Large intestine (tissue), 3 donors: Measurements from ENCODE around the gene ALDH1A3. TPM values are rescaled to one million over a fixed set of nuclear protein-coding genes. Genes with fewer than 3 reads are reported as not detected.

Experiments
- DNase-seq, 2 donors: peaks; one replicate each; pipeline versions ENCODE4 v3.0.0 to v3.0.0-alpha.2; 2013
- H3K27ac ChIP-seq: one replicate; pipeline ENCODE4 v1.5.1; 2013; ENCODE audit warnings: low read length
- H3K27me3 ChIP-seq: 2 replicates; pipeline ENCODE4 v1.6.1; 2013; ENCODE audit warnings: low read length; ENCODE audit not compliant: control insufficient read depth, insufficient read depth
- H3K36me3 ChIP-seq: 2 replicates; pipeline ENCODE4 v1.6.1; 2013; ENCODE audit warnings: low read length; ENCODE audit not compliant: control insufficient read depth, insufficient read depth
- H3K4me1 ChIP-seq: one replicate; pipeline ENCODE4 v1.6.1; 2013; ENCODE audit warnings: low read length; ENCODE audit not compliant: control insufficient read depth, insufficient read depth
- H3K4me3 ChIP-seq: one replicate; pipeline ENCODE4 v1.5.1; 2013; ENCODE audit warnings: low read length
- H3K9me3 ChIP-seq: one replicate; pipeline ENCODE4 v1.6.1; 2013; ENCODE audit warnings: mild to moderate bottlenecking, low read depth, low read length, moderate library complexity; ENCODE audit not compliant: control insufficient read depth
- WGBS: methylation state at CpG from one replicate; pipeline ENCODE4 v1.1.5; 2013; ENCODE audit warnings: low lambda C conversion rate; ENCODE audit not compliant: insufficient coverage; 5-methylcytosine and 5-hydroxymethylcytosine counted together
- polyA plus RNA-seq: library from polyadenylated mRNA; unstranded; fragments of 120-200 nt; gene quantifications from one replicate; pipeline ENCODE4 v1.2.1, GENCODE V29; 2013

The ALDH1A3 gene
- polyA plus RNA-seq, 1 donor, result 23.8 TPM

DNA sequence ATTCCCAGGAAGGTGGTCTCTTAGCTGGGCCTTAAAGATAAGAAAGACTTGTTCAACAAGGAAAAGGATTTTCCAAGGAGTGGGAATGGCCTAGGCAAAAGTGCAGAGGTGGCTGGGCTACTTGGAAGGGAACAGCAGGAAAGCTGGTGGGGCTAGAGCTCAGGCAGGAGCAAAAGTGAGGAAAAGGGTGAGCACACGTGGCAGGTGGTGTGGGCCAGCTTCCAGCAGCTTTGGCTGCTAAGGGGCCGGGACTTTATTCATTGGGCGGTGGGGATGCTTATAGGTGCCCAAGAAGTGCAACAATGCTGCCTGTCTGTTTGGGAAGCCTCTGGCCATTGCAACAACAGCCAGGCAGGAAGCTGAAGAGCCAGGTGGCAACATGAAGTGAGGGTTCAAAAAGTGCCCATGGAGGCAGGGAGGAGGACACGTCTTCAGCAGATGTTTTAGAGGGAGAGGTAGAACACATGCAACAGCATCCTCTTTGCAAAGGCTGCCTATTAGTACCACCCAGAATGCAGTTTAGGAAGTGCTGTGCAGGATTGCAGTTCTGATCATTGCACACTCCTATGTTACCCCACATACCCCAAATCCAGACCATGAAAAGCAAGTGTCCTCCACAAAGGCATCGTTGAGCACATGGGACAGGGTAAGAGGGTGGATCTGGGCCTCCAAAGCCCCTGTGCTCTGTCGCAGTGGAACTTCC lies 13.8 kb downstream of the ALDH1A3 start:
- Histone ChIP-seq H3K9me3 (no peaks in the 10 kb centered on the region), H3K36me3 (peaks cover 14% of the 10 kb centered on the region), H3K27ac (no peak overlapping the region), H3K27me3 (peaks cover 33% of the 10 kb centered on the region), H3K4me3 (no peak overlapping the region), H3K4me1 (no peaks in the 10 kb centered on the region)
- WGBS, result no CpG with 5 or more reads among the region's 6 CpGs
- no peak for DNase-seq

DNA sequence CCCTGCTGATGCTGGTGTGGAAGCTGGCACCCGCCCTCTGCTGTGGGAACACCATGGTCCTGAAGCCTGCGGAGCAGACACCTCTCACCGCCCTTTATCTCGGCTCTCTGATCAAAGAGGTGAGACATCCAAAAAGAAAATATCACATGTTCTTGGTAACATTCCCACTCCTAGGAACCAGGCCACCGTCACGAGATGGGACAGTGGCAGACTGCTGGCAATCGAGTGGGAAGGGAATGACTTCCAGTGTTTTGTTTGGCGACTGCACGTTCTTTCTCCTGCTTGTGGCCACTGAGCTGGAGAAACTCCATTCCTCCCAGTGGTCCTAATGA lies 14.3 kb downstream of the ALDH1A3 start:
- no peak for DNase-seq
- H3K27me3 ChIP-seq, result peaks cover 29% of the 10 kb centered on the region
- WGBS, result no CpG with 5 or more reads among the region's 9 CpGs
- no peaks in the 10 kb centered on the region for H3K9me3 ChIP-seq
- H3K4me1 ChIP-seq, result no peaks in the 10 kb centered on the region
- H3K4me3 ChIP-seq, result no peak overlapping the region
- H3K36me3 ChIP-seq, result peaks cover 14% of the 10 kb centered on the region
- H3K27ac ChIP-seq, result no peak overlapping the region

DNA sequence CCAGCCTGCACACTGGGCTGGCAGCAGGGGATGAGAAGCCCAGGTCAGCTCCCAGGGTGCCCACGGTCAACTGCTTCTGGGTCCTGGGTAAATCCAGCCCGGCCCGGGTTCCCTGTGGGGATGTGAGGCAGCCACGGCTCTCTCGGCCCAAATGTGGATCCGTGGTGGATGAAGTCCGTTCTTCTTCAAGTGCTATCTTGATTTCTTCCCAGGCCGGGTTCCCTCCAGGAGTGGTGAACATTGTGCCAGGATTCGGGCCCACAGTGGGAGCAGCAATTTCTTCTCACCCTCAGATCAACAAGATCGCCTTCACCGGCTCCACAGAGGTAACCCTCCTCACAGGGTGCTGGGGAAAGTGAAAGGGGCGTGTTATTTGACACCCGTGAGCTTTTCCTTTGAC lies 16.1 kb downstream of the ALDH1A3 start:
- DNase-seq, result no peak
- 100% methylated on average over 2 of the region's 13 CpGs for WGBS
- Histone ChIP-seq H3K27me3 (peaks cover 19% of the 10 kb centered on the region), H3K4me3 (no peak overlapping the region), H3K4me1 (no peaks in the 10 kb centered on the region), H3K9me3 (no peaks in the 10 kb centered on the region), H3K36me3 (peaks cover 20% of the 10 kb centered on the region), H3K27ac (no peak overlapping the region)

DNA sequence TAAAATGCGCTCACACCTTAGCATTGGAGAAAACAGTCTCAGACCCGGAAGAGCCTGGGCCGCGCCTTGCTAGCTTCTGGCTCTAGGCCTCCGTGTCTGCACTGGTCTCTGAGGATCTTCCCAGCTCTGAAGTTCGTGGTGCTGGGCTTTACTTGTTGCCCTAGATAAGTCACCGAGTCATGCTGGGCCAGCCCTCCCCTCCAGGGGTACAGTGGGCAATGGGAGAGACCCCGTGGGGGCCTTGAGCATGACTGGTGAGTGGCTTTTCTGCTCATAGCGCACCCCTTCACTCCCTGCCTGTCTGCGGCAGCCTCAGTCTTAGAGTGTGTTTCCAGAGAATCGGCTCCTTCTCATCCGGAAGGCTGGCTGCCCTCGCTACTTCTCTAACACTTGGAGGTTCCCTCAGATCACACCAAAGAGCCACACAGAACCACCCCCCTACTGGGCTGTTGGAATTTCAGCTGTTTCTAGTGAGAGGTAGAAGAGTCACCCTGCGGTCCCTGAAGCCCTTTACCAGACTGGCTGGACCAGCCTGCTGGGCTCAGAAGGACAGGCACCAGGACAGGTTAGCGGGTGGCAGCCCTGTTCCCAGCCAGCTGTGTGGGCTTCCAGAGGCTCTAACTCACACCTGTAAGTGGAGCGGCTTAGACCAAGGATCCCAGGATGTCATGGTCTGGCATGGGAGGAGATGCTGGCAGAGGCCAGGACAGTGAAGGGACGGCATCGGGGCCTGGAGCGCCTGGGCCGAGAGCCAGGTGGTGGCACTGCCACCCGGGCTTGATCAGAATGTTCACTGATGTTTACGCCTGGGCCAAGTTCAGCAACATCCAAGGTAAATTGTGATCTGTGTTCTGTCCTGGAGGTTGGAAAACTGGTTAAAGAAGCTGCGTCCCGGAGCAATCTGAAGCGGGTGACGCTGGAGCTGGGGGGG lies 17.9 kb downstream of the ALDH1A3 start:
- WGBS, result no CpG with 5 or more reads among the region's 26 CpGs
- Histone ChIP-seq H3K9me3 (no peaks in the 10 kb centered on the region), H3K4me3 (no peak overlapping the region), H3K36me3 (peaks cover 19% of the 10 kb centered on the region), H3K27ac (no peak overlapping the region), H3K4me1 (no peaks in the 10 kb centered on the region), H3K27me3 (peaks cover 10% of the 10 kb centered on the region)
- no peak for DNase-seq

DNA sequence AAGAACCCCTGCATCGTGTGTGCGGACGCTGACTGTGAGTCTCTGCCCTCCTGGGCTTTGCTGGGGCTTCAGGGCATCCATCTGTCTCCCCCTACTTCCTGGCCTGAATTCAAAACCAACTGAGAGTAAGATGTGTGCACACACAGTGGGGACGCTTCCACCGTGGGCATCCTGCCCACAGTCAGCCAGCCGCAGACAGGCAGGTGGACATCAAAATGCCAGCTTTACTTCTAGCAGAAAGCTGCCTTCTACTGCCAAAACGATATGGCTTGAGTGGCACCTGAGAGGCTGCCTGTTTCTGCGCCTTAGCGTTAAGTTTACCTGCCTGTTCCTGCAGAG lies 18.5 kb downstream of the ALDH1A3 start:
- Histone ChIP-seq H3K36me3 (peaks cover 19% of the 10 kb centered on the region), H3K9me3 (no peaks in the 10 kb centered on the region), H3K4me3 (no peak overlapping the region), H3K4me1 (peaks cover 3% of the 10 kb centered on the region), H3K27ac (no peak overlapping the region), H3K27me3 (peaks cover 10% of the 10 kb centered on the region)
- no peak for DNase-seq
- WGBS, result no CpG with 5 or more reads among the region's 9 CpGs

- Histone ChIP-seq H3K27ac (no peak overlapping the region), H3K9me3 (no peaks in the 10 kb centered on the region), H3K4me1 (peaks cover 3% of the 10 kb centered on the region), H3K36me3 (peaks cover 19% of the 10 kb centered on the region), H3K4me3 (no peak overlapping the region), H3K27me3 (peaks cover 10% of the 10 kb centered on the region)
- no peak for DNase-seq
- WGBS, result no CpG with 5 or more reads among the region's 11 CpGs
Measured at GRCh38 chr15:100898661-100899462, 19.2 kb downstream of the ALDH1A3 start.

DNA sequence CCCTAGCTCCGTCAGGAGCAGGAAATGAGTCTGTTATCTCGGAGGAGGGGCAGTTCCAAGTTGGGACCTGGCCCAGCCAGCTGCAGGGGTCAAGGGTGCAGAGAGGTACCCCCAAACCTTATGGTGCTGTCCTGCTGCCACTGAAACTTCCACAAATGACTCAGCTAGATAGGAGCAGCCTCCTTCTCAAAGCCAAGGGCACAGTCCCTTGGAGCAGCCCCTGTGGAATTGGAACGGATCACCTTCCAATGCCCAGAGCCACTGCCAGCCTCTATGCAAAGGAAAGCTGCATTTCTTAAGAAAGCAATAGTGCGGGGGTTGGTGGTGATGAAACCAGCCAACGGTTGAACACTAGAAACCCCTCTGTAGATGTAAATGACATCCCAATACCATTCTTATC lies 20.0 kb downstream of the ALDH1A3 start:
- DNase-seq, result no peak
- Histone ChIP-seq H3K9me3 (no peaks in the 10 kb centered on the region), H3K27me3 (peaks cover 10% of the 10 kb centered on the region), H3K4me1 (peaks cover 3% of the 10 kb centered on the region), H3K4me3 (no peak overlapping the region), H3K36me3 (peaks cover 16% of the 10 kb centered on the region), H3K27ac (no peak overlapping the region)
- no CpG with 5 or more reads among the region's 5 CpGs for WGBS

- Histone ChIP-seq H3K4me3 (no peak overlapping the region), H3K4me1 (peaks cover 3% of the 10 kb centered on the region), H3K36me3 (peaks cover 15% of the 10 kb centered on the region), H3K27me3 (peaks cover 10% of the 10 kb centered on the region), H3K9me3 (no peaks in the 10 kb centered on the region), H3K27ac (no peak overlapping the region)
- WGBS, result 40% methylated on average over 1 of the region's 13 CpGs
- no peak for DNase-seq
Measured at GRCh38 chr15:100900136-100900794, 20.6 kb downstream of the ALDH1A3 start.

DNA sequence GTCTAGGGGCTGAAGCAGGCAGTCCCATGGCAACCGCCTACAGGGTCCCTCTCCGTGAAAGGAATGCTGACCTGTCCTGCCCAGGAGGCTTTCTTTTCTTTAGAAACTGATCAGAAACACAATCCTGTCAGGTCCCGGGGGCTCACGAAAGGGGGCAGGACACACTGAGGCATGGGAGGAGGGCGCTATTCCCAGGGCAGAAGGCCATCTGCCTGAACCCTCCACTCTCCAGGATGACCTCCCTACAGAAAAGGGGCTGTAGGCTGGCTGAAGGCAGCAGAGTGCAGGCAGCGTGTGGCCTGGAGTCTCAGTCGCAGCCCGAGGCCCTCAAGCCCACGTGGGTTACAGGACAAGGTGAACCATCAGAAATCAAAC lies 21.2 kb downstream of the ALDH1A3 start:
- H3K27me3 ChIP-seq, result peaks cover 13% of the 10 kb centered on the region
- WGBS, result 80% methylated on average over 1 of the region's 9 CpGs
- no peaks in the 10 kb centered on the region for H3K9me3 ChIP-seq
- no peak overlapping the region for H3K27ac ChIP-seq
- DNase-seq, result no peak
- H3K4me1 ChIP-seq, result peaks cover 3% of the 10 kb centered on the region
- peaks cover 15% of the 10 kb centered on the region for H3K36me3 ChIP-seq
- H3K4me3 ChIP-seq, result no peak overlapping the region

- Histone ChIP-seq H3K27me3 (peaks cover 13% of the 10 kb centered on the region), H3K9me3 (no peaks in the 10 kb centered on the region), H3K4me3 (no peak overlapping the region), H3K27ac (peak overlapping the region; percentile 51), H3K36me3 (peaks cover 14% of the 10 kb centered on the region), H3K4me1 (peaks cover 3% of the 10 kb centered on the region)
- 83% methylated on average over 1 of the region's 3 CpGs for WGBS
- no peak for DNase-seq
Measured at GRCh38 chr15:100901296-100901695, 21.7 kb downstream of the ALDH1A3 start.
